ENCODE measurements around the gene ZNF398. TPM values are rescaled to one million over a fixed set of nuclear protein-coding genes. Genes with fewer than 3 reads are reported as not detected.
"Not testable (repeated sequence)": the region's sequence is repeated elsewhere in the genome, so short reads cannot be mapped to it uniquely, and the experiment has no call there.

The ZNF398 gene
- total RNA-seq, 1 donor from 2014 or later: 14.2 TPM

DNA sequence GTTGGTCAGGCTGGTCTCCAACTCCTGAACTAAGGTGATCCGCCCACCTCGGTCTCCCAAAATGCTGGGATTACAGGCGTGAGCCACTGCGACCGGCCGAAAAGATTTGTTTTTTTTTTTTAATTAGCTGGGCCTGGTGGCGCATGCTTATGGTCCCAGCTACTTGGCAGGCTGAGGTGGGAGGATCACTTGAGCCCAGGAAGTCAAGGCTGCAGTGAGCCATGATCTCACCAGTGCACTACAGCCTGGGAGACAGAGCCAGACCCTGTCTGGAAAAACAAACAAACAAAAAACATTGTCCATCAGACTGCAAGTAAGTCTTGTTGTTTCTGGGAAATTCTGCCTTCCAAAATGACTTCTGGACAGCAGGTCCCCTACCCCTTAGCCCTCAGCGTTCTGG lies 75.9 kb downstream of the ZNF398 start:
- no peak for DNase-seq (ENCODE audit: low read depth)
- Histone ChIP-seq H3K4me3 (ENCODE audit: low read depth, low read length) (no peak overlapping the region), H3K36me3 (ENCODE audit: control insufficient read depth, insufficient read depth, low read length) (peaks cover 2% of the 10 kb centered on the region), H3K27me3 (ENCODE audit: control insufficient read depth, insufficient read depth, low read length) (no peaks in the 10 kb centered on the region)
- TF ChIP-seq, protein P1, sequence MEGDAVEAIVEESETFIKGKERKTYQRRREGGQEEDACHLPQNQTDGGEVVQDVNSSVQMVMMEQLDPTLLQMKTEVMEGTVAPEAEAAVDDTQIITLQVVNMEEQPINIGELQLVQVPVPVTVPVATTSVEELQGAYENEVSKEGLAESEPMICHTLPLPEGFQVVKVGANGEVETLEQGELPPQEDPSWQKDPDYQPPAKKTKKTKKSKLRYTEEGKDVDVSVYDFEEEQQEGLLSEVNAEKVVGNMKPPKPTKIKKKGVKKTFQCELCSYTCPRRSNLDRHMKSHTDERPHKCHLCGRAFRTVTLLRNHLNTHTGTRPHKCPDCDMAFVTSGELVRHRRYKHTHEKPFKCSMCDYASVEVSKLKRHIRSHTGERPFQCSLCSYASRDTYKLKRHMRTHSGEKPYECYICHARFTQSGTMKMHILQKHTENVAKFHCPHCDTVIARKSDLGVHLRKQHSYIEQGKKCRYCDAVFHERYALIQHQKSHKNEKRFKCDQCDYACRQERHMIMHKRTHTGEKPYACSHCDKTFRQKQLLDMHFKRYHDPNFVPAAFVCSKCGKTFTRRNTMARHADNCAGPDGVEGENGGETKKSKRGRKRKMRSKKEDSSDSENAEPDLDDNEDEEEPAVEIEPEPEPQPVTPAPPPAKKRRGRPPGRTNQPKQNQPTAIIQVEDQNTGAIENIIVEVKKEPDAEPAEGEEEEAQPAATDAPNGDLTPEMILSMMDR (IDR thresholded peaks at IDR 0.05; ENCODE audit: insufficient read depth, low read length, poor library complexity, severe bottlenecking): no peak

DNA sequence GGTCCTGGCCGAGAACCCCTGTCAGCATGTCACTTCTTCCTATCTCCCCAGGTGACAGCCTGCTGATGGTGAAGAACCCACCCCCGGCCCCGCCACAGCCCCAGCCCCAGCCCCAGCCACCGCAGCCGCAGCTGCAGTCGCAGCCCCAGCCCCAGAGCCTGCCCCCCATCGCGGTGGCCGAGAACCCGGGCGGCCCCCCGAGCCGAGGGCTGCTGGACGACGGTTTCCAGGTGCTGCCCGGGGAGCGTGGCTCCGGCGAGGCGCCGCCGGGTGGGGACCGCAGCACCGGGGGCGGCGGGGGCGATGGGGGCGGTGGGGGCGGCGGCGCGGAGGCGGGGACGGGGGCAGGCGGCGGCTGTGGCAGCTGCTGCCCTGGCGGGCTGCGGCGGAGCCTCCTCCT lies 76.5 kb downstream of the ZNF398 start:
- no peaks in the 10 kb centered on the region for H3K36me3 ChIP-seq (ENCODE audit: control insufficient read depth, insufficient read depth, low read length)
- no peak overlapping the region for H3K4me3 ChIP-seq (ENCODE audit: low read depth, low read length)
- no peak for DNase-seq (ENCODE audit: low read depth)
- H3K27me3 ChIP-seq (ENCODE audit: control insufficient read depth, insufficient read depth, low read length): no peaks in the 10 kb centered on the region
- TF ChIP-seq, protein P1 (IDR thresholded peaks at IDR 0.05; ENCODE audit: insufficient read depth, low read length, poor library complexity, severe bottlenecking): no peak

DNA sequence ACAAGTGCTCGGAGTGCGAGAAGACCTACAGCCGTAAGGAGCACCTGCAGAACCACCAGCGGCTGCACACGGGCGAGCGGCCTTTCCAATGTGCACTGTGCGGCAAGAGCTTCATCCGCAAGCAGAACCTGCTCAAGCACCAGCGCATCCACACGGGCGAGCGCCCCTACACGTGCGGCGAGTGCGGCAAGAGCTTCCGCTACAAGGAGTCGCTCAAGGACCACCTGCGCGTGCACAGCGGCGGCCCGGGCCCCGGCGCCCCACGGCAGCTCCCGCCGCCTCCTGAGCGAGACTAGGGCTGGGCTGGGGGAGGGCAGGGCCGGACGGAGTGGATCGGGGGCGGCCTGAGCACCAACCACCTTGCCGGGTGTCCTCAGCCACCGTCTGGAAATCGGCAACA lies 77.1 kb downstream of the ZNF398 start:
- no peak overlapping the region for H3K4me3 ChIP-seq (ENCODE audit: low read depth, low read length)

DNA sequence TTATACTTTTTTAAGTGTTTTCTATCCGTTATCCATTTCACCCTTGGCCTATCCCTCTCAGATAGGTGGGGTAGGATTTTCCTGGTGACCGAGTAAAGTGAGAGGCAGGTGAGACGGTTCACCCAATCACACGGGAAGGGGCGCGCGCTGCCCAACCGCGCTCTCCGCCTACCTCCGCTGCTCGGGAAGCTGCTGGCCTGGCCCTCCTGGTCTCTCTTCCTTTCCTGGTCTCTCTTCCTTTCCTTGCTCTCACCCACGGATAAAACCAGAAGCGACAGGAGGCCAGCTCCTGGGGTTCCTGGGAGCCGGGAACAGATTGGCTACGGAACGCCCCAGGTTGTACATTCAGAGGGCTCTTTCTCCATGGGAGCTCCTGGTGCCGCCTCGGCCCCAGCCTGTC lies 77.9 kb downstream of the ZNF398 start:
- DNase-seq (ENCODE audit: low read depth): no peak
- TF ChIP-seq, protein P1 (IDR thresholded peaks at IDR 0.05; ENCODE audit: insufficient read depth, low read length, poor library complexity, severe bottlenecking): no peak
- H3K4me3 ChIP-seq (ENCODE audit: low read depth, low read length): no peak overlapping the region
- no peaks in the 10 kb centered on the region for H3K36me3 ChIP-seq (ENCODE audit: control insufficient read depth, insufficient read depth, low read length)
- H3K27me3 ChIP-seq (ENCODE audit: control insufficient read depth, insufficient read depth, low read length): no peaks in the 10 kb centered on the region

More for the DNA sequence above, 77.1 kb downstream of the ZNF398 start:
- Histone ChIP-seq H3K36me3 (ENCODE audit: control insufficient read depth, insufficient read depth, low read length) (no peaks in the 10 kb centered on the region), H3K27me3 (ENCODE audit: control insufficient read depth, insufficient read depth, low read length) (no peaks in the 10 kb centered on the region)
- TF ChIP-seq, protein P1 (IDR thresholded peaks at IDR 0.05; ENCODE audit: insufficient read depth, low read length, poor library complexity, severe bottlenecking): no peak
- DNase-seq (ENCODE audit: low read depth): no peak

DNA sequence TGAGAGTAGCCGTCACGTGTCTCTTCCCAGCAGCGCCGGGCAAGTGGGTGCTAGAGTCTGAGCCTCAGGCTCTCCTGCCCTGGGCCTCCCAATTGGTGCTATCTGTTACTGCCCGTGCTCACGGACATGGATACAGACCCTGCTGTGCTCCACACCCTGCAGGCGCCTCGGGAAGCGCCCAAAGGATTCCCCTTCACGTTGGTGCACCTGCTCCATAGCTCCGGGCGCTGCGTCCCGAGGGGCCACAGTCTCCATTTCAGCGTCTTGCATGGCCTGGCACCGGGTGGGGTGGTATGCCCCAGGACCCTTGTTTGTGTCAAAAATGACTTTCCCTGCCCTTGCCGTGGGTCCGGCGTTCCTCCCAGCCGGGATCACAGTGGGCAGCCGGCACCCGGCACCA lies 78.4 kb downstream of the ZNF398 start:
- no peaks in the 10 kb centered on the region for H3K36me3 ChIP-seq (ENCODE audit: control insufficient read depth, insufficient read depth, low read length)

DNA sequence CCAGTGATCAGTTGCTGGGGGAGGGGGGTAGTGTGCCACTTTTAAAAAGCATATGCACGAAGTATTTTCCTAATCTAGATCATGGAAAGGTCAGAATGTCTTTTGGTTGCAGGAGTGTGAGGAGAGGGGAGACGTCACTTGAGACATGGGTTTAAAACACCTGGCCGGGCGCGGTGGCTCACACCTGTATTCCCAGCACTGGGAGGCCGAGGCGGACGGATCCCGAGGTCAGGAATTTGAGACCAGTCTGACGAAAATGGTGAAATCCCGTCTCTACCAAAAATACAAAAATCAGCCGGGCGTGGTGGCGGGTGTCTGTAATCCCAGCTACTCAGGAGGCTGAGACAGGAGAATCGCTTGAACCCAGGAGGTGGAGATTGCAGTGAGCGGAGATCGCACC lies 79.1 kb downstream of the ZNF398 start:
- H3K4me3 ChIP-seq (ENCODE audit: low read depth, low read length); DNase-seq (ENCODE audit: low read depth); H3K27me3 ChIP-seq (ENCODE audit: control insufficient read depth, insufficient read depth, low read length); H3K36me3 ChIP-seq (ENCODE audit: control insufficient read depth, insufficient read depth, low read length): not testable (repeated sequence)

More for the DNA sequence above, 78.4 kb downstream of the ZNF398 start:
- DNase-seq (ENCODE audit: low read depth): no peak
- TF ChIP-seq, protein P1 (IDR thresholded peaks at IDR 0.05; ENCODE audit: insufficient read depth, low read length, poor library complexity, severe bottlenecking): no peak
- Histone ChIP-seq H3K4me3 (ENCODE audit: low read depth, low read length) (no peak overlapping the region), H3K27me3 (ENCODE audit: control insufficient read depth, insufficient read depth, low read length) (no peaks in the 10 kb centered on the region)

Data from kidney epithelial cell (primary cell).